ENCODE data around the gene INVS.
A peak's percentile ranks its signal among the peaks of the same experiment; 100 is the strongest.
"Not testable (repeated sequence)": the region's sequence is repeated elsewhere in the genome, so short reads cannot be mapped to it uniquely, and the experiment has no call there.

The INVS gene, protein sequence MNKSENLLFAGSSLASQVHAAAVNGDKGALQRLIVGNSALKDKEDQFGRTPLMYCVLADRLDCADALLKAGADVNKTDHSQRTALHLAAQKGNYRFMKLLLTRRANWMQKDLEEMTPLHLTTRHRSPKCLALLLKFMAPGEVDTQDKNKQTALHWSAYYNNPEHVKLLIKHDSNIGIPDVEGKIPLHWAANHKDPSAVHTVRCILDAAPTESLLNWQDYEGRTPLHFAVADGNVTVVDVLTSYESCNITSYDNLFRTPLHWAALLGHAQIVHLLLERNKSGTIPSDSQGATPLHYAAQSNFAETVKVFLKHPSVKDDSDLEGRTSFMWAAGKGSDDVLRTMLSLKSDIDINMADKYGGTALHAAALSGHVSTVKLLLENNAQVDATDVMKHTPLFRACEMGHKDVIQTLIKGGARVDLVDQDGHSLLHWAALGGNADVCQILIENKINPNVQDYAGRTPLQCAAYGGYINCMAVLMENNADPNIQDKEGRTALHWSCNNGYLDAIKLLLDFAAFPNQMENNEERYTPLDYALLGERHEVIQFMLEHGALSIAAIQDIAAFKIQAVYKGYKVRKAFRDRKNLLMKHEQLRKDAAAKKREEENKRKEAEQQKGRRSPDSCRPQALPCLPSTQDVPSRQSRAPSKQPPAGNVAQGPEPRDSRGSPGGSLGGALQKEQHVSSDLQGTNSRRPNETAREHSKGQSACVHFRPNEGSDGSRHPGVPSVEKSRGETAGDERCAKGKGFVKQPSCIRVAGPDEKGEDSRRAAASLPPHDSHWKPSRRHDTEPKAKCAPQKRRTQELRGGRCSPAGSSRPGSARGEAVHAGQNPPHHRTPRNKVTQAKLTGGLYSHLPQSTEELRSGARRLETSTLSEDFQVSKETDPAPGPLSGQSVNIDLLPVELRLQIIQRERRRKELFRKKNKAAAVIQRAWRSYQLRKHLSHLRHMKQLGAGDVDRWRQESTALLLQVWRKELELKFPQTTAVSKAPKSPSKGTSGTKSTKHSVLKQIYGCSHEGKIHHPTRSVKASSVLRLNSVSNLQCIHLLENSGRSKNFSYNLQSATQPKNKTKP

DNA sequence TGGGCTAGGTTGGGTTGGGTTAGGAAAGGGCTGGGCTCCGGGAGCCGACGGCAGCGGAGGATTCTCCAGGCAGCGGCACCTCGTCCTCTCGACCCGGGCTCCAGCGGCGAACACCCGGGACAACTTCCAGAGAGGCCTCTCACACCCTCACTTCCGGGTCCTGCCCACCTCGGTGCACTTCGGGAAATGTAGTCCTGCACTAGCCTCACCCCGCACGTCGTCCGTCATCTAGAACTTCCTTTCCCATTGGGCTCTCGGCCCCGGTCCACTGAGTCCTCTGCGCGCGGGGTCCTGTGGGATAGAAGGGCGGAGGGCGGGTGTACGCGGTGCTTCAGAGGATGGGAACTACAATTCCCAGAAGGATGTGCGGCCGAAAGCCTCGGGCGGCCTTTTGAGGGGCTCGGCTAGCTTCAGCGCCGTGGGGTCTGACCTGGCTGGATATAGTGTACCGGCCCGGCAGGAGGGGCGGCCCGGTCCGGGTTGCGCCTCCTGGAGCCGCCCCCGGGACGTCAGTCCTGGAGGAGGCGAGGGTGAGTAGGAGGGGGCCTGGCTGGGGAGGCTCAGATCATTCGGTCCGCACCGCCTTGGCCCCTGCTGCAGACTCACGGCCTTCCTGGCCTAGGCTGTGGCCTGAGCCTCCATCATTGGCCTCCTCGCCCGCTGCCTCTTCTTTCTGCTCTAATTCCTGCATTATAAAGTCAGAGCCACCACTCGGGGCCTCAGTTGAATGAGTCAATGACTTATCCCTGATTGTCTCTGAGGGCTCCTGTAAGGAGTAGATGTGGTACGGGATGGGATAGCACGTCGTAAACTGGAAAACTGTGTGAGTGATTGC is at the start of gene INVS, which contains the start of gene ERP44:
Gene INVS, plus strand, starts transcription at position 357 of the 835 bp plus-strand sequence. CDS start 5,279 bp downstream, outside the sequence.
Gene ERP44, minus strand, starts transcription at position 114 of the 835 bp plus-strand sequence. CDS start 160 bp downstream, outside the sequence.
- DNase-seq, result peak; percentile 98

DNA sequence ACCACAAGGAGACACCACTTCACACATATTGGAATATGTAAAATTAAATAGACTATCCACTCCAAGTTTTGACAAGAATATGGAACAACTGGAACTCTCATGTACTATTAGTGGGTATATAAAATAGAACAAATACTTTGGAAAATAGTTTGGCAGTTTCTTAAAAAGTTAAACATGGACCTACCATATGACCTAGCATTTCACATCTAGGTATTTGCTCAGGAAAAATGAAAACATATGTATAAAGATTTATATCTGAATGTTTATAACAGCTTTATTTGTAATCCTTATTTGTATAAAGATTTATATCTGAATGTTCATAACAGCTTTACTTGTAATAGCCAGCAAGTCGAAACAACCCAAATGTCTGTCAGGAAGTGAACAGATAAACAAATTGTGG is 49.5 kb upstream of the INVS start:
- DNase-seq, result no peak

DNA sequence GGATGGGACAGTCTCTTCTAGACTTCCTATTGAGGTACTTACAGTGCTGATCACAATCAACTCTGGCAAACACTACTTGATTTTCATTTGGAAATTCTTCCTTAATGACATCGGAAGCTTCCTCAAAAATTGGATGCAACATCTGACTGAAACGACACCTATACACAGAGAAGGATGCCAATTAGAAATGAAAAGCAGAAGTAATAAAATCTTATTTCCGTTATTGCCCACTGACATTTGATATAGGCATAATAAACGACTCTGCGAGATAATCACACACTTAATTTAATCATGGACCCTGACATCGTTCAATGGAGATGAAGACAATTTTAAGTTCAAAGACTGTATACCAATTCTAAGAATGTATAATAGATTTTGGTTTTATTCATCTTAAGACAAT is 46.7 kb upstream of the INVS start:
- DNase-seq, result no peak

DNA sequence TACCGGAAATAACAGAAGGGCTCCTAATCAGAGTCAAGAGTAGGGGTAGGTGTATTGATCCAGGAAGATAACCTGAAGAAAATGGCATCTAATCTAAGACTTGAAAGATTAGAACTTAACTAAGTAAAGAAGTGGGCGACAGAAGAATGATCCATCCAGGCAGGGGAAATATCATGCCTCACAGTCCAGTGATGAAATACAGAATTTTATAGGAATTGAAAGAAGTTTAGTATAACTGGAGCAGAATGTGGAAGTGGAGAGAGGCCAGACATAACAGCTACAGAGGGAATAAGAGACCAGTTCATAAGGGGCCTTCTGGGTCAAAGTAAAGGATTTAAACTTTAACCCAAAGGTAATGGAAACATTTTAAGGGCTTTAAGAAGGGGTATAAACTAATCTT is 42.5 kb upstream of the INVS start:
- DNase-seq, result no peak

DNA sequence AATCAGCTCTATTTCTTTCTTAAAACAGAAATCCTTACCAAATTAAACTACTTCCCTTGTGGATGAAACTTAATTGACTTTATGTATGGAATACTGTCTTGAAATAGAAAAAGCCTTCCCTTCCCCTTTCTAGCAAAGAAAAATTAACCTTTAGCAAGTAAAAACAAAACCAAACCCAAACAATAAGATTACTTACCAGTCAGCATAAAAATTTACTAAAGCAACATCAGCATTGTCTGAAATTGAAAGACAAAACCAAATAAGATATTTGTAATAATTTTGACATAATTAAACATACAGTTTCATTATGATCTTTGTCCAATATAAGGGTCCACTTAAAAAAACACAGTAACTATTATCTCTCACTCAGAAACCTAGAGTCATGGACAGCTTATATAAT is 41.4 kb upstream of the INVS start:
- no peak for DNase-seq

DNA sequence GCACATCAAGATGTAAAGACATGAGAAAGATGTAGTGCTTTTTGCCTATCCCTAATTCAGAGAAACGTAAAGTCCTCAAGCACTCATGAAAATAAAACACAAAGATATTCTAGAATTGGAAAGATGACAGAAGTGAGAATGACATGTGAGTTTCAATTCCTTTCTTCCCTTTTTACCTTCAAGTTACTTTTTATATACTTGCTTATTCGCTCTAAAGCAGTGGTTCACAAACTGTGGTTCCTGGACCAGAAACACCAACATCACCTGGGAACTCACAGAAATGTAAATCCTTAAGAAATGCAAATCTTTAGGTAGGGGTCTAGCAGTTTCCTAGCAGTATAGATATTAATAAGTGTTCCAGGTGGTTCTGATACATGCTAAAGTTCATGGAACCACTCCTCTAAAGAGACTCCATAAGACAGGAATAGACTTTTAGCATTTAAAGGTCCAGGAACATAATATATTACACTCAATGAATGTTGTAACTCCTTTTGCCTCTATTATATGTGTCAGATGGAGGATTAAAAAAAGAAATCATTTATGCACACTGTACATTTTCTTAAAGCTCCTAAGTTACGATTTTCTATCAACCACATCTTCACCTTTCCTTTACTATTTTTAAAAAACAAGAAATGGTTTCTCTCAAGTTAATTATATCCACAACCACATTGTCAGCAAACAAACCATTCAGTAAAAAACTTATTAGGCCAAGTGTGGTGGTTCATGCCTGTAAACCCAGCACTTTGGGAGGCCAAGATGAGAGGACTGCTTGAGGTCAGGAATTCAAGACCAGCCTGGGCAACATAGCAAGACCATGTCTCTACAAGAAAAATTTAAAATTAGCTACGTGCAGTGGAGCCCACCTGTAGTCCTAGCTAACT is 40.1 kb upstream of the INVS start:
- DNase-seq, result no peak

DNA sequence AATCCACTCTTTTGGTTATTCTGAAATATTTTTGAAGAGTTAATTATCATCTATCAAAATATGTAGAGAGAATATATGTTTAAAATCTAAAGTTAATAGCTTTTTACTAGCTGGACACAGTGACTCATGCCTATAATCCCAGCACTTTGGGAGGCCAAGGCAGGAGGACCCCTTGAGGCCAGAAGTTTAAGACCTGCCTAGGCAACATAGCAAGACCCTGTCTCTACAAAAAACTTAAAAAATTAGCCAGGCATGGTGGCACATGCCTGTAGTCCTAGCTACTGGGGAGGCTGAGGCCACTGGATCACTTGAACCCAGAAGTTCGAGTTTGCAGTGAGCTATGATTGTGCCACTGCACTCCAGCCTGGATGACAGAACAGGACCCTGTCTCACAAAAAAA is 36.4 kb upstream of the INVS start:
- not testable (repeated sequence) for DNase-seq

DNA sequence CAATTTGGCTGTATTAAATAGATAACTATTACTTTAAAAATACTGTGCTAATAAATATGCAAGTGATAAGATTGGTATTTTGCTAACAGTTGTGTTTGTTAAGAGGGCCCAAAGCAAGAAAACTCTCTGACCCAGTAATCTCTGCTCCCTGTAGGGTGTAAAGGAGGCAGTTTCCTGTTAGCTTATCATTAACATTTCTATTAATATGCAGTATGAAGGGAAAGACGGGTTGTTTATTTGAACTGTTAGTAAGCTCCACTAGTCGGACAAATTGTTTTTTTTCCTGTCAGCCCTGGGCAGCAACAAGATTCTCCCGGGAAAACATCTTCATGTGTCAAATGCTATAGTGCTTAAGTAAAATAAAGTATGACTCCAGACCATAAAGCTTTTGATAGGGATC is 35.9 kb upstream of the INVS start:
- DNase-seq, result no peak

DNA sequence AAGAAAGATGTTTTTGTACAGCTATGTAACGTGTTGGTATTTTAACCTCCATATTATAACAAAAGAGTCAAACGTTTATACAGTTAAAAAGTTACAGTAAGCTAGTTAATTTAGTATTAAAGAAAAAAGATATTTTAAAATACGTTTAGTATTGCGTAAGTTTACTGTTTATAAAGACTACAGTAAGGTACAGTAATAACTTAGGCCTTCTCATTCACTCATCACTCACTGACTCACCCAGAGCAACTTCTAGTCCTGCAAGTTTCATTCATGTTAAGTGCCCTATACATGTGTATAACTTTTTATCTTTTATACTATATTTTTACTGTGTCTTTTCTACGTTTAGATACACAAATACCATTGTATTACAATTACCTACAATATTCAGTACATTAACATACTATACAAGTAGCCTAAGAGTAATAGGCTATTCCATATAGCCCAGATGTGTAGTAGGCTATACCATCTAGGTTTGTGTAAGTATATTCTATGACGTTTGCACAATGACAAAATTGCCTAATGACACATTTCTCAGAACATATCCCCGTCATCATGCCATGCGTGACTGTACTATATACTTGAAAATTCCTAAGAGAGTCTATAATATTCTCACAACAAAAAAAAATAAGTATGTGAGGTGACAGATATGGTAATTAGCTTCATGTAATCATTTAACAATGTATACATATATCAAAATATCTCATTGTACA is 34.0 kb upstream of the INVS start:
- no peak for DNase-seq

DNA sequence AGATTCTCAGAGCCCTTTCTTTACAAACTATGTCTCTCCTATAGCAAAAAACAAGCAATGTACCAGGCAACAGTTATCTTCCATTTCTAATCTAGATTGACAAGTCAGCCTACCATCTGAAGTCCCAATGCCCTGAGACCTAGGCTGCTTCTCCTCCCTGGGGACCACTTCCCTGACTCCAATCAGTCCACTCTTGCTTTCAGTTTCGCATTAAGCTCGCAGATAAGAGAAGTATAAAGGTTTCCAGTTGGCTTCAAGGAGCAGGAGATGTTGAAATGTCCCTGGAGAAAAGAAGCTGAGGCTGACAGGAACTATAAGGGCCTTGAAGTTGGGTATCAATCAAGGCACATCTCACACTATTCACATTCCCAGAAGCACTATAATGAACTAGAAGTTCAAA is 32.5 kb upstream of the INVS start:
- DNase-seq, result no peak

DNA sequence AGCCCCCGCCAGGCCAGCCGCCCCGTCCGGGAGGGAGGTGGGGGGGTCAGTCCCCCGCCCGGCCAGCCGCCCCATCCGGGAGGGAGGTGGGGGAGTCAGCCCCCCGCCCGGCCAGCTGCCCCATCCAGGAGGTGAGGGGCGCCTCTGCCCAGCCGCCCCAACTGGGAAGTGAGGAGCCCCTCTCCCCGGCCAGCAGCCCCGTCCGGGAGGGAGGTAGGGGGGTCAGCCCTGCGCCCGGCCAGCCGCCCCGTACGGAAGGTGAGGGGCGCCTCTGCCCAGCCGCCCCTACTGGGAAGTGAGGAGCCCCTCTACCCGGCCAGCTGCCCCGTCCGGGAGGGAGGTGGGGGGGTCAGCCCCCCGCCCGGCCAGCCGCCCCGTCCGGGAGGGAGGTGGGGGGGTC is 31.1 kb upstream of the INVS start:
- DNase-seq, result not testable (repeated sequence)

DNA sequence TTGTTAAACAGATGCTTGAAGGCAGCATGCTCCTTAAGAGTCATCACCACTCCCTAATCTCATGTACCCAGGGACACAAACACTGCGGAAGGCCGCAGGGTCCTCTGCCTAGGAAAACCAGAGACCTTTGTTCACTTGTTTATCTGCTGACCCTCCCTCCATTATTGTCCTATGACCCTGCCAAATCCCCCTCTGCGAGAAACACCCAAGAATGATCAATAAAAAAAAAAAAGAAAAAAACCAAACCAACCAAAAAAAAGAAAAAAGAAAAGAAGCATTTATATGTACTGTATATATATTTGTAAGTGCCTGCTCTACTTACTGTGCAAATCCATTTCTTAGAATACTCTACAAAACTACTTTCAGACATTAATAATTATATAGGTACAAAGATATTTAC is 30.0 kb upstream of the INVS start:
- not testable (repeated sequence) for DNase-seq

DNA sequence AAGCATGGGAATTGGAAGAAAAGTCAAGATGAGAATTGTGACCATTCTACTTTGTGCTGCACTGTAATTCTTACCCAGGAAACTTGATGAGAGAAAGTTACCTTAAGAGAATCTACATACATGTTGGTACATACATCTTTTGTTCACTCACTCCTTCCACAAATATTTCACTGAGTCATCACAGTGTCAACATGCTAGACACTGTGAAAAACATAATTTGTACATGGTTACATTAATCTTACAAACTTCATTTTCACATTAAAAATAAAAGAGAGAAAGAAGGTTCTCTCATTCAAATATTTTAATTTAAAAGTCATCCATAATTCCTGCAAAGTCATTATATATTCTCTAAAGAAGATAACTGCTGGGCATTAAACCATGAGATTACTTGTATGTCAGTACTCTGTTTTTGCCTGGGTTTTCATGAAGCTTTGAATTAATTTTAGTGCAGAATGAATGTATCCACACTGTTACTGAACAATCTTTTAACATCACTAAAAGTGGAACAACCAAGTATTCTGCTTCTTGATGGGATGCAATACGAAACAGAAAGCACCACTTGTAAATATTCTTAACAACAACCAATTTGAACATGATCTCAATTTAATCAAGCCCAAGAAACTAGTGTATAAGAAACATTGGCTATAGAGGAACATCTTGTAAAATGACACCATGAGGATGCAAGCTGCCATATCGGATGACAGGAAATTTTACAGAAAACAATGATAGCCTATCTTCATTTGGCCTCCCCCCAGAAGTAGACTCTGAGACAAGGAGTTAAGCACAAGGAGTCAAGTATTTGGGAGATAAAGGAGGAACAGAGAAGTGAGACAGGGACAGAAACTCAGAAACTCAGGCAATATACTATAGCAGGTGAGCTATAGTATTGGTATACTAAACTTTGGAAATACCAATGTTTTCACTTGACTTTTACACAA is 28.7 kb upstream of the INVS start:
- DNase-seq, result no peak

DNA sequence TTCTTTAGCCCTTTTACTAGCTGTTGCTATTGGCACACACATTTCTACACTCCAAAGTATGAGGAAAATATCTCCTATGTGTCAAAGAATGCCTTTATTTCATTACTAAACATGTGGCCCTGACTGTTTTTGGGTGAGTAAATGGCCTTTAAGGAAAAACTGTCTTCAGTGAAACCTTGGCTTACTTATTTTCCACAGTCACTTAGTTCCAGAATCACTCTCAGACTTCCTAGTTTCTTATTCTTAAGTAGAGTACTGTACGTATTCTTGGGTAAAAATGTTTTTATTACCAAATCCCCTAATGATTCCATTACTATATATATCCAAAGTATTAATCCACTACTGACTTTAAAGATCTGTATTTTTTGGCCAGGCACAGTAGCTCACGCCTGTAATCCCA is 27.8 kb upstream of the INVS start:
- no peak for DNase-seq

DNA sequence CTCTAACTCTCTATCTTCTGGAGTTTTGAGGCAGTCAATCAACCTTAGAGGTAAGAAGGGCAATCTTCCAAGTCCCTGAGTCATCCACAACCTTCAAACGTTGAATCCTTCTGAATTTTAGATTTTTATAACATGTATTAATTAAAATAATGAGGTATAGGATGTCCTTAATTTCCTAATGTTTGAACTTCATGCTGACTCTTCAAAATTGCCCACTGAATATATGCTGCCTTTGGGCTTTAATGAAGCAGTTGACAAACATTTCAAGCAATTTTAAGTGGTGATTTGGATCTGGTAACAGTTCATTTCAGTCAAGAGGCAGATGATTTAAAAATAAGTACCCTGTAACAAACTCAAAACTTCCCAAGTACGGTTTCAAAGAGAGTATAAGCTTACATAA is 26.2 kb upstream of the INVS start:
- DNase-seq, result no peak

DNA sequence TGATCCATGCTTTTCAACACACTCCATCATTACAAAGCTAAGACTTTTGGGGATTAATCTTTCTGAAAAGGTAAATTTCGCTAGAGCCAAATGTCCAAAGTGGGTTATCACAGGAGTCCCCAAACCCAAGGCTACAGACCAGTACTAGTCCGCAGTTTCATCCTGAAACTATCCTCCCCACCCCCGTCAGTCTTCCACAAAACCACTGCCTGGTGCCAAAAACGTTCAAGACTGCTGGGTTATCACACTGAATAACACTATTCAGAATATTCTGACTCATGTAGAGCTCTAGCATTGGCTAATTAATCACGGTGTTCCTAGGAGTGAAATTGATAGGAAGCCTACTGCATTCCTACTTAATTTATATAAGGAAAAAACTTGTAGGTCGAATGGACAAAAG is 24.9 kb upstream of the INVS start:
- DNase-seq, result no peak

DNA sequence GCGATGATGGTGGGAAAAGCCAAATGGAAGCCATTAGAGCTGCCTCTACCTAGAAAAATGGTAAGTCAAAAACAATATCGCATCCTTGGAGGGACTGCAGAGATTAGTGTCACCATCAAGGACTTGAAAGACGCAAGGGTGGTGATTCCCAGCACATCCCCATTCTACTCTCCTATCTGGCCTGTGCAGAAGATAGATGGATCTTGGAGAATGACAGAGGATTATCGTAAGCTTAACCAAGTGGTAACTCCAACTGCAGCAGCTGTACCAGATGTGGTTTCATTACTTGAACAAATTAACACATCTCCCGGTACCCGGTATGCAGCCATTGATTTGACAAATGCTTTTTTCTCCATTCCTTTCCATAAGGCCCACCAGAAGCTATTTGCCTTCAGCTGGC is 24.1 kb upstream of the INVS start:
- DNase-seq, result no peak

DNA sequence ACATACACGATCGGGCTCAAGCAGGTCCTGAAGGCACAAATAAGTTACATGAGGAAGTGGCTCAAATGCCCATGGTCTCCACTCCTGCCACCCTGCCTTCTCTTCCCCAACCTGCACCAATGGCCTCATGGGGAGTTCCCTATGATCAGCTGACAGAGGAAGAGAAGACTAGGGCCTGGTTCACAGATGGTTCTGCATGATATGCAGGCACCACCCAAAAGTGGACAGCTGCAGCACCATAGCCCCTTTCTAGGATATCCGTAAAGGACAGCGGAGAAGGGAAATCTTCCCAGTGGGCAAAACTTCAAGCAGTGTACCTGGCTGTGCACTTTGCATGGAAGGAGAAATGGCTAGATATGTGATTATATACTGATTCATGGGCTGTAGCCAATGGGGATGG is 22.8 kb upstream of the INVS start:
- not testable (repeated sequence) for DNase-seq

DNA sequence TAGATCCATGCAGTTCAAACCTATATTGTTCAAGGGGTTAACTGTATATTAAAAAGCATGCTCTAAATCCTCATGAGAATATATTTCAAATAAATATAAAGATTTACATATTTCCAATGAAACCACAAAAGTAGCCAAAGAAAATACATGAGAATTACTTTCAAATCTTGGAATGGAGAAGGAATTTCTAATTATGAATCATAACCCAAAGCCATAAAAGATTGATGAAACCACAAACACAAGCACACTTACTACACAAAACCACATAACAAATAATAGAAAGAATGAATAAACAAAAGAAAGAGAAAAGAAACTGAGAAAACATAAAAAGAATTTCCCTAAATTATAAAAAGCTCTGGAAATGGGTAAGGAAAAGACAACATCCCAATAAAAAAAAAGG is 16.3 kb upstream of the INVS start:
- DNase-seq, result no peak
